Measurements from ENCODE around the gene STRN3. TPM values are rescaled to one million over a fixed set of nuclear protein-coding genes. Genes with fewer than 3 reads are reported as not detected.

STRN3 gene
- total RNA-seq, 4 donors from 2014 or later = 21.5 to 50.0 (median 29.5) TPM

DNA sequence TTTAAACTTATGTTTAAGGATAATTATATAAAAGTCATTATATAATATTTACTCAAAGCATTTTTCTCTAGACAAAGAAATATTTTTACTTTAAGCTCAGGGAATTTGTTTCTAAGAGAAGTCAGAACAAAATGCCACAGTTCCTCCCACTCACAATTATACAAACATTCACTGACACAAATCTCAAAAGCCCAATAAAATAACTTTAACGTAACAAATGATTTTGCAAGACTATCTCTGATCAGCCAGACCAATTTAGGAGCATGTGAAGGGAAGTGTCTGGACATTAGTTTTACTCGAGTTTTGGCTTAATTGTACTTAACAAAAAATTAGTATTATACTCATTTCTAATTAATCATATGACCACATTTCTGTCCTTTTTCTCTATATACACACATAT is 110.6 kb downstream of the STRN3 start:
- Histone ChIP-seq H3K4me1 (no peaks in the 10 kb centered on the region), H3K36me3 (peaks cover 6% of the 10 kb centered on the region), H3K27me3 (no peaks in the 10 kb centered on the region), H3K9me3 (no peaks in the 10 kb centered on the region), H3K27ac (no peak overlapping the region), H3K4me3 (no peak overlapping the region)
- TF ChIP-seq POLR2AphosphoS5 (IDR thresholded peaks at IDR 0.05) = no peak
- no peak for TF ChIP-seq POLR2A (IDR thresholded peaks at IDR 0.05)
- TF ChIP-seq, protein P1, sequence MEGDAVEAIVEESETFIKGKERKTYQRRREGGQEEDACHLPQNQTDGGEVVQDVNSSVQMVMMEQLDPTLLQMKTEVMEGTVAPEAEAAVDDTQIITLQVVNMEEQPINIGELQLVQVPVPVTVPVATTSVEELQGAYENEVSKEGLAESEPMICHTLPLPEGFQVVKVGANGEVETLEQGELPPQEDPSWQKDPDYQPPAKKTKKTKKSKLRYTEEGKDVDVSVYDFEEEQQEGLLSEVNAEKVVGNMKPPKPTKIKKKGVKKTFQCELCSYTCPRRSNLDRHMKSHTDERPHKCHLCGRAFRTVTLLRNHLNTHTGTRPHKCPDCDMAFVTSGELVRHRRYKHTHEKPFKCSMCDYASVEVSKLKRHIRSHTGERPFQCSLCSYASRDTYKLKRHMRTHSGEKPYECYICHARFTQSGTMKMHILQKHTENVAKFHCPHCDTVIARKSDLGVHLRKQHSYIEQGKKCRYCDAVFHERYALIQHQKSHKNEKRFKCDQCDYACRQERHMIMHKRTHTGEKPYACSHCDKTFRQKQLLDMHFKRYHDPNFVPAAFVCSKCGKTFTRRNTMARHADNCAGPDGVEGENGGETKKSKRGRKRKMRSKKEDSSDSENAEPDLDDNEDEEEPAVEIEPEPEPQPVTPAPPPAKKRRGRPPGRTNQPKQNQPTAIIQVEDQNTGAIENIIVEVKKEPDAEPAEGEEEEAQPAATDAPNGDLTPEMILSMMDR (IDR thresholded peaks at IDR 0.05) = no peak
- no peak for TF ChIP-seq EP300 (IDR thresholded peaks at IDR 0.05)
- WGBS = 62% methylated on average over 2 of the region's 2 CpGs
- DNase-seq (ENCODE audit: low spot score in 2 of 2) = no peak

DNA sequence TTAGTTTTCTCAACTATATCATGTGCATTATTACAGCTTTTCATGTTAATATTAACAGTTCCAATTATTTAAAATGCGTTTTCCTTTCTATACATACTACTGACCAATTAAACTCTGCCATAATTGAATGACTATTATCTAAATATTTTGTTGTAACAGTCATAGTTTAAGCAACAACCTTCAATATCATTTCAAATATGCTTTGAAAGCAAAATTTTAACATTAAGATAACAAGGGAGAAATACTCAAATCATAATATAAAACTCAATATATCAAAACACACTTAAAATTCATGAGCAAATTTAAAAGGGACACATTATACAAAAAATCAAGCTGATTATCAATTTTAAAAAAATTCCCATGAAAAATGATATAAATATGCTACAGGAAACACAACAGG is 111.4 kb downstream of the STRN3 start:
- Histone ChIP-seq H3K27me3 (no peaks in the 10 kb centered on the region), H3K4me1 (no peaks in the 10 kb centered on the region), H3K9me3 (no peaks in the 10 kb centered on the region), H3K27ac (no peak overlapping the region), H3K36me3 (peaks cover 10% of the 10 kb centered on the region), H3K4me3 (no peak overlapping the region)
- TF ChIP-seq EP300 (IDR thresholded peaks at IDR 0.05) (no peak), POLR2AphosphoS5 (IDR thresholded peaks at IDR 0.05) (no peak), POLR2A (IDR thresholded peaks at IDR 0.05) (no peak)
- TF ChIP-seq, protein P1 (IDR thresholded peaks at IDR 0.05) = no peak
- WGBS = 96% methylated on average over 1 of the region's 1 CpG
- DNase-seq (ENCODE audit: low spot score in 2 of 2) = no peak

DNA sequence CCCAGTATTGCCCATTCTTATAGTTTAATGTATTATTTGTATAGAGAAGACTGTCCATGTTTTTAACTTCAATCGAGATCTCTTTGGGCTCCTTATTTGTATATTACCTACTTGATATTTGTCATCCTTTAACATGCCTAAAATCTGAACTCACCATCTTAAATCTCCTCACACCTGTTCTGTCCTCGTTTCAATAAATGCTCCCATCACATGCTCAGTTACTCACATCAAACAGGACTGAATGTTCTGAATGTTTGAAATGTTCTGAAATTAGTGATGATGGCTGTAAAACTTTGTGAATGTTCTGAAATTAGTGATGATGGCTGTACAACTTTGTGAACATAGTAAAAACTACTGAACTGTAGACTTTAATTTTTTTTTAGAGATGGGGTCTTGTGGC is 117.4 kb downstream of the STRN3 start:
- H3K4me1 ChIP-seq = no peaks in the 10 kb centered on the region
- H3K36me3 ChIP-seq = peaks cover 34% of the 10 kb centered on the region
- 82% methylated on average over 2 of the region's 2 CpGs for WGBS
- no peak for DNase-seq (ENCODE audit: low spot score in 2 of 2)
- no peaks in the 10 kb centered on the region for H3K9me3 ChIP-seq
- no peak overlapping the region for H3K4me3 ChIP-seq
- H3K27me3 ChIP-seq = no peaks in the 10 kb centered on the region
- H3K27ac ChIP-seq = no peak overlapping the region
- TF ChIP-seq, protein P1 (IDR thresholded peaks at IDR 0.05) = no peak
- no peak for TF ChIP-seq EP300 (IDR thresholded peaks at IDR 0.05)
- no peak for TF ChIP-seq POLR2AphosphoS5 (IDR thresholded peaks at IDR 0.05)
- no peak for TF ChIP-seq POLR2A (IDR thresholded peaks at IDR 0.05)

DNA sequence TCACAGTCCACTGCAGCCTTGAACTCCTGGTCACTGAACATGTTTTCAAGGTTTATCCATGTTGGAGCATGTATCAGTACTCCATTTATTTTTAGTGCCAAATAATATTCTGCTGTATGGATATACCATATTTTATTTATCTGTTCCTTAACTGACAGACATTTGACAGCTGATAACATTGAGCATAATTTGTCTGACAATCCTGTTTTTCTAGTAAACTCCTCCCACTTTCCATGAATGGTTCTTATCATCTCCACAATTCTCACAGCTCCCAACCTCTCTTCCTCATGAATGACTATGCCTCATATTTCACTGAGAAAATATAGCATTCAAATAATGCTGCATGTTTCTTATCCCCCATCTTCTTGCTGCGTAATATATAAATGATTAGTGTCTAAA is 118.5 kb downstream of the STRN3 start:
- WGBS = 93% methylated on average over 1 of the region's 1 CpG

DNA sequence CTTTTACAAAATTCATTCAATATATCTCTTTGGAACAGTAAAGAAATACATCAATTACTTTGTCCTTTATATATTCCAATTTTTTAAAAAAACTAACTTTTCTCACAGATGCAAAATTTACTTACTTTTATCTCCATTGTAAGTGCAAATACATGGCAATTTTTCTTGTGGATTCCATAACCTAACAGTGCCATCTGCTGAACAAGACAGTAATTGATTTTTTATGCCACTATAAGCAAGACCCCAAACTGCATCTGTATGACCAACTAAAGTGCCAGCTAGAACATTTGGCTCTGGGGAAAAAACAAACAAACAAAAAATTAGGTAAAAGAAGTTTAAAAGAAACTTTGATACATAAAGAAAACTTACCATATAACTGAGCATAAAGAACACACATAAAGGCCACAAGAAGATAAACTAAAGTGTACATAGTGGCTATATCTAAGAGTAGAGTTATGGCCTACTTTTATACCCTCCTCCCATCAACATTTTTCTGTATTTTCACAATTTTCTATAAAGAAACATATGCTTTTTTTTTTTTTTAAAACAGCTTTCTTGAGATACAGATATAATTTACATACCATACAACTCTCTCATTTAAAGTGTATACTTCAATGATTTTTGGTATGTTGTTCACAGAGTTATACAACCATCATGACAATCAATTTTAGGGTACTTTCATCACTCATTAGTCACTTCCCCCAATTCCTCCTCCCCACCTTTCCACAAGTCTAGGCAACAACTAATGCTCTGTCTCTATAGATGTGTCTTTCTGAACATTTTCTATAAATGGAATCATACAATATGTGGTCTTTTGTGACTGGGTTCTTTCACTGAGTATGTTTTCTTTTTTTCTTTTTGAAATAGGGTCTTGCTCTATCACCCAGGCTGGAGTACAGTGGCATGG is 119.2 kb downstream of the STRN3 start:
- TF ChIP-seq EP300 (IDR thresholded peaks at IDR 0.05) = no peak
- TF ChIP-seq, protein P1 (IDR thresholded peaks at IDR 0.05) = no peak
- TF ChIP-seq POLR2AphosphoS5 (IDR thresholded peaks at IDR 0.05) = no peak
- TF ChIP-seq POLR2A (IDR thresholded peaks at IDR 0.05) = no peak
- no peak overlapping the region for H3K27ac ChIP-seq
- no peak for DNase-seq (ENCODE audit: low spot score in 2 of 2)

More for the DNA sequence above, 118.5 kb downstream of the STRN3 start:
- Histone ChIP-seq H3K27ac (no peak overlapping the region), H3K27me3 (no peaks in the 10 kb centered on the region), H3K9me3 (no peaks in the 10 kb centered on the region), H3K36me3 (peaks cover 38% of the 10 kb centered on the region), H3K4me1 (no peaks in the 10 kb centered on the region), H3K4me3 (no peak overlapping the region)
- no peak for DNase-seq (ENCODE audit: low spot score in 2 of 2)
- no peak for TF ChIP-seq POLR2A (IDR thresholded peaks at IDR 0.05)
- no peak for TF ChIP-seq POLR2AphosphoS5 (IDR thresholded peaks at IDR 0.05)
- no peak for TF ChIP-seq EP300 (IDR thresholded peaks at IDR 0.05)
- TF ChIP-seq, protein P1 (IDR thresholded peaks at IDR 0.05) = no peak

More for the DNA sequence above, 119.2 kb downstream of the STRN3 start:
- H3K4me1 ChIP-seq = no peaks in the 10 kb centered on the region
- H3K4me3 ChIP-seq = no peak overlapping the region
- H3K9me3 ChIP-seq = no peaks in the 10 kb centered on the region
- H3K27me3 ChIP-seq = no peaks in the 10 kb centered on the region
- peaks cover 42% of the 10 kb centered on the region for H3K36me3 ChIP-seq
